ENCODE results near the gene FGFR1OP2. TPM values are rescaled to one million over a fixed set of nuclear protein-coding genes. Genes with fewer than 3 reads are reported as not detected.
"Not testable (repeated sequence)": the region's sequence is repeated elsewhere in the genome, so short reads cannot be mapped to it uniquely, and the experiment has no call there.

FGFR1OP2 gene
- polyA plus RNA-seq, 1 of the 3 experiments (the other 2 are of a cell fraction): 20.6 TPM

DNA sequence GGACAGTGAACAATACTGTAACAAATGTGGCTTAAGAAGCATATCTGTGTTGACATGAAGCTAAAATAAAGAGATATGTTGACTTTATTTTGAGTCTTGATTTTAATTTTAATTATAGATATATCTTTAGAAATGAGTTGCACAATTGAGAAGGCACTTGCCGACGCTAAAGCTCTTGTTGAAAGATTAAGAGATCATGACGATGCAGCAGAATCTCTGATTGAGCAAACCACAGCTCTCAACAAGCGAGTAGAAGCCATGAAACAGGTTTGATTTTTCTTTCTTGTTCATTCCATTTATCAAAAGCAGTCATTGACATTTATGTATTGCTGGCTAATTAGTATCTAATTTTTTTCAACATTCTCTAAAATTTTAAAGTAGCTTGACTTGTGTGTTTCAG lies 15.8 kb downstream of the FGFR1OP2 start:
- H4K20me1 ChIP-seq (ENCODE audit: insufficient read depth): 0 out of 2 replicates have a peak, but pooled peaks cover 4% of the 10 kb centered on the region

DNA sequence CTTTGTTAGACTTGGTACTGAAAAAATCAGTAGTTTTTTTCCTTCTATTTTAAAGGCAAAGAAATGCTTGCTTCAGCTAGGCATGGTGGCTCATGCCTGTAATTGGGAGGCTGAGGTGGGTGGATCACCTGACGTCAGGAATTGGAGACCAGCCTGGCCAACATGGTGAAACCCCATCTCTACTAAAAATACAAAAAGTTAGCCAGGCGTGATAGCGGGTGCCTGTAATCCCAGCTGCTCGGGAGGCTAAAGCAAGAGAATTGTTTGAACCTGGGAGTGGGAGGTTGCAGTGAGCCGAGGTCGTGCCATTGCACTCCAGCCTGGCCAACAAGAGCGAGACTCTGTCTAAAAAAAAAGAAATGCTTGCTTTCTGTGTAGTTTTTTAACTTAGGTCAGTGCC lies 23.1 kb downstream of the FGFR1OP2 start:
- H3K79me2 ChIP-seq (ENCODE audit: insufficient read depth); H4K20me1 ChIP-seq (ENCODE audit: insufficient read depth); H3K27me3 ChIP-seq (ENCODE audit: insufficient read depth); DNase-seq; H3K9me3 ChIP-seq; POLR2A ChIA-PET; H3K4me3 ChIP-seq (ENCODE audit: low read depth in 2 of 2, low read length in 1 of 2); CTCF ChIA-PET; H2AFZ ChIP-seq (ENCODE audit: low read depth); H3K4me1 ChIP-seq (ENCODE audit: control insufficient read depth in 1 of 2, insufficient read depth in 2 of 2, low read depth in 1 of 2, low read length in 1 of 2); H3K9me2 ChIP-seq; H3K4me2 ChIP-seq; H3K27ac ChIP-seq (ENCODE audit: low read depth in 2 of 2, low read length in 1 of 2); H3K9ac ChIP-seq: not testable (repeated sequence)
- peaks cover 73 to 74% of the 10 kb centered on the region in 2 experiments for H3K36me3 ChIP-seq (replicated peaks in 1 of 2; ENCODE audit: control insufficient read depth in 1 of 2, insufficient read depth in 2 of 2, low read length in 1 of 2)
- peaks cover 10% of the 10 kb centered on the region for H3F3A ChIP-seq (replicated peaks; ENCODE audit: insufficient read depth)
- 98% methylated on average over 7 of the region's 7 CpGs for WGBS (ENCODE audit: low lambda C conversion rate)

More for the DNA sequence above, 15.8 kb downstream of the FGFR1OP2 start:
- no peaks in the 10 kb centered on the region for H3K27me3 ChIP-seq (ENCODE audit: insufficient read depth)
- no peak overlapping the region for H3K4me3 ChIP-seq (ENCODE audit: low read depth in 2 of 2, low read length in 1 of 2)
- CTCF ChIA-PET: interaction anchor here (0.6 kb wide), 1 partner anchor 1583 kb away, joined by 3 read pairs; no protein-coding TSS in a partner anchor
- peaks cover 27 to 29% of the 10 kb centered on the region in 2 experiments for H3K36me3 ChIP-seq (replicated peaks in 1 of 2; ENCODE audit: control insufficient read depth in 1 of 2, insufficient read depth in 2 of 2, low read length in 1 of 2)
- H3K9me2 ChIP-seq: no peaks in the 10 kb centered on the region
- no peaks in the 10 kb centered on the region for H3F3A ChIP-seq (replicated peaks; ENCODE audit: insufficient read depth)
- no peak overlapping the region for H3K27ac ChIP-seq (ENCODE audit: low read depth in 2 of 2, low read length in 1 of 2)
- H3K79me2 ChIP-seq (ENCODE audit: insufficient read depth): peaks cover 49% of the 10 kb centered on the region
- H2AFZ ChIP-seq (ENCODE audit: low read depth): no peak overlapping the region
- TF ChIP-seq NRF1 (IDR thresholded peaks at IDR 0.05; ENCODE audit: low read depth, low read length): no peak
- TF ChIP-seq RCOR1 (IDR thresholded peaks at IDR 0.05; ENCODE audit: low read length): no peak
- TF ChIP-seq, protein P1, sequence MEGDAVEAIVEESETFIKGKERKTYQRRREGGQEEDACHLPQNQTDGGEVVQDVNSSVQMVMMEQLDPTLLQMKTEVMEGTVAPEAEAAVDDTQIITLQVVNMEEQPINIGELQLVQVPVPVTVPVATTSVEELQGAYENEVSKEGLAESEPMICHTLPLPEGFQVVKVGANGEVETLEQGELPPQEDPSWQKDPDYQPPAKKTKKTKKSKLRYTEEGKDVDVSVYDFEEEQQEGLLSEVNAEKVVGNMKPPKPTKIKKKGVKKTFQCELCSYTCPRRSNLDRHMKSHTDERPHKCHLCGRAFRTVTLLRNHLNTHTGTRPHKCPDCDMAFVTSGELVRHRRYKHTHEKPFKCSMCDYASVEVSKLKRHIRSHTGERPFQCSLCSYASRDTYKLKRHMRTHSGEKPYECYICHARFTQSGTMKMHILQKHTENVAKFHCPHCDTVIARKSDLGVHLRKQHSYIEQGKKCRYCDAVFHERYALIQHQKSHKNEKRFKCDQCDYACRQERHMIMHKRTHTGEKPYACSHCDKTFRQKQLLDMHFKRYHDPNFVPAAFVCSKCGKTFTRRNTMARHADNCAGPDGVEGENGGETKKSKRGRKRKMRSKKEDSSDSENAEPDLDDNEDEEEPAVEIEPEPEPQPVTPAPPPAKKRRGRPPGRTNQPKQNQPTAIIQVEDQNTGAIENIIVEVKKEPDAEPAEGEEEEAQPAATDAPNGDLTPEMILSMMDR (IDR thresholded peaks at IDR 0.05): no peak
- no peak for TF ChIP-seq EP300 (IDR thresholded peaks at IDR 0.05; ENCODE audit: borderline replicate concordance in 1 of 2, low read depth in 1 of 2, low read length in 1 of 2)
- TF ChIP-seq MEF2A (IDR thresholded peaks at IDR 0.05; ENCODE audit: borderline replicate concordance, low read depth): no peak
- no peaks in the 10 kb centered on the region for H3K9me3 ChIP-seq
- DNase-seq: no peak
- no peak overlapping the region for H3K9ac ChIP-seq
- 96% methylated on average over 4 of the region's 4 CpGs for WGBS (ENCODE audit: low lambda C conversion rate)
- POLR2A ChIA-PET: no interaction called here
- no peak overlapping the region for H3K4me2 ChIP-seq
- H3K4me1 ChIP-seq (ENCODE audit: control insufficient read depth in 1 of 2, insufficient read depth in 2 of 2, low read depth in 1 of 2, low read length in 1 of 2): no peaks in the 10 kb centered on the region

DNA sequence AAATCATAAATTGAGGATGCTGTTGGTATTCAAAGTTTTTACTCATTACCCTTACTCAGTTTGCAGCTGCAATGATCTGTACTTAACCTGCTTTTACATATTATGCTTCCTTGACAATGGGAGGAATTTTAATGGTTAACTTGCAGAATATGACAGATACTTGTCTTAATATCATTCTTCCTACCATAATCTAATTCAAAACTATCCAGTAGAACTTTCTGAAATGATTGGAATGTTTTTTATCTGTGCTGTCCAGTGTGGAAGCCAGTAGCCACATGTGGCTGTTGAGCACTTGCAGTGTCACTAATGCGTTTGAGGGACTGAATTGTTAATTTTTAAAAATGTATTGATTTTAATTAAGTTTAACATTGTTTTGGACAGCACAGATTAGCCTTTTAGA lies 23.5 kb downstream of the FGFR1OP2 start:
- WGBS (ENCODE audit: low lambda C conversion rate): 48% methylated on average over 1 of the region's 1 CpG
- no peak for TF ChIP-seq RCOR1 (IDR thresholded peaks at IDR 0.05; ENCODE audit: low read length)
- TF ChIP-seq, protein P2, sequence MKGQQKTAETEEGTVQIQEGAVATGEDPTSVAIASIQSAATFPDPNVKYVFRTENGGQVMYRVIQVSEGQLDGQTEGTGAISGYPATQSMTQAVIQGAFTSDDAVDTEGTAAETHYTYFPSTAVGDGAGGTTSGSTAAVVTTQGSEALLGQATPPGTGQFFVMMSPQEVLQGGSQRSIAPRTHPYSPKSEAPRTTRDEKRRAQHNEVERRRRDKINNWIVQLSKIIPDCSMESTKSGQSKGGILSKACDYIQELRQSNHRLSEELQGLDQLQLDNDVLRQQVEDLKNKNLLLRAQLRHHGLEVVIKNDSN (IDR thresholded peaks at IDR 0.05; ENCODE audit: borderline replicate concordance, low read depth): no peak
- no peak for TF ChIP-seq JUND (IDR thresholded peaks at IDR 0.05)
- no peak for TF ChIP-seq FOSL2 (IDR thresholded peaks at IDR 0.05; ENCODE audit: borderline replicate concordance, low read depth)
- TF ChIP-seq, protein P3, sequence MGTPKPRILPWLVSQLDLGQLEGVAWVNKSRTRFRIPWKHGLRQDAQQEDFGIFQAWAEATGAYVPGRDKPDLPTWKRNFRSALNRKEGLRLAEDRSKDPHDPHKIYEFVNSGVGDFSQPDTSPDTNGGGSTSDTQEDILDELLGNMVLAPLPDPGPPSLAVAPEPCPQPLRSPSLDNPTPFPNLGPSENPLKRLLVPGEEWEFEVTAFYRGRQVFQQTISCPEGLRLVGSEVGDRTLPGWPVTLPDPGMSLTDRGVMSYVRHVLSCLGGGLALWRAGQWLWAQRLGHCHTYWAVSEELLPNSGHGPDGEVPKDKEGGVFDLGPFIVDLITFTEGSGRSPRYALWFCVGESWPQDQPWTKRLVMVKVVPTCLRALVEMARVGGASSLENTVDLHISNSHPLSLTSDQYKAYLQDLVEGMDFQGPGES (IDR thresholded peaks at IDR 0.05; ENCODE audit: low read depth, low read length): no peak
- TF ChIP-seq, protein P4, sequence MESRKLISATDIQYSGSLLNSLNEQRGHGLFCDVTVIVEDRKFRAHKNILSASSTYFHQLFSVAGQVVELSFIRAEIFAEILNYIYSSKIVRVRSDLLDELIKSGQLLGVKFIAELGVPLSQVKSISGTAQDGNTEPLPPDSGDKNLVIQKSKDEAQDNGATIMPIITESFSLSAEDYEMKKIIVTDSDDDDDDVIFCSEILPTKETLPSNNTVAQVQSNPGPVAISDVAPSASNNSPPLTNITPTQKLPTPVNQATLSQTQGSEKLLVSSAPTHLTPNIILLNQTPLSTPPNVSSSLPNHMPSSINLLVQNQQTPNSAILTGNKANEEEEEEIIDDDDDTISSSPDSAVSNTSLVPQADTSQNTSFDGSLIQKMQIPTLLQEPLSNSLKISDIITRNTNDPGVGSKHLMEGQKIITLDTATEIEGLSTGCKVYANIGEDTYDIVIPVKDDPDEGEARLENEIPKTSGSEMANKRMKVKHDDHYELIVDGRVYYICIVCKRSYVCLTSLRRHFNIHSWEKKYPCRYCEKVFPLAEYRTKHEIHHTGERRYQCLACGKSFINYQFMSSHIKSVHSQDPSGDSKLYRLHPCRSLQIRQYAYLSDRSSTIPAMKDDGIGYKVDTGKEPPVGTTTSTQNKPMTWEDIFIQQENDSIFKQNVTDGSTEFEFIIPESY (IDR thresholded peaks at IDR 0.05; ENCODE audit: borderline replicate concordance, low read depth): no peak
- TF ChIP-seq, protein P5, sequence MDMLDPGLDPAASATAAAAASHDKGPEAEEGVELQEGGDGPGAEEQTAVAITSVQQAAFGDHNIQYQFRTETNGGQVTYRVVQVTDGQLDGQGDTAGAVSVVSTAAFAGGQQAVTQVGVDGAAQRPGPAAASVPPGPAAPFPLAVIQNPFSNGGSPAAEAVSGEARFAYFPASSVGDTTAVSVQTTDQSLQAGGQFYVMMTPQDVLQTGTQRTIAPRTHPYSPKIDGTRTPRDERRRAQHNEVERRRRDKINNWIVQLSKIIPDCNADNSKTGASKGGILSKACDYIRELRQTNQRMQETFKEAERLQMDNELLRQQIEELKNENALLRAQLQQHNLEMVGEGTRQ (IDR thresholded peaks at IDR 0.05; ENCODE audit: borderline replicate concordance, low read depth, low read length): no peak
- no peak for TF ChIP-seq GABPA (IDR thresholded peaks at IDR 0.05; ENCODE audit: low read depth)
- TF ChIP-seq EZH2phosphoT487 (IDR thresholded peaks at IDR 0.05; ENCODE audit: borderline replicate concordance, low read depth): no peak

More for the DNA sequence above, 23.5 kb downstream of the FGFR1OP2 start:
- H3K4me3 ChIP-seq (ENCODE audit: low read depth in 2 of 2, low read length in 1 of 2): no peak overlapping the region
- ChIA-PET POLR2A (no interaction called here), CTCF (no interaction called here)
- peaks cover 10% of the 10 kb centered on the region for H3F3A ChIP-seq (replicated peaks; ENCODE audit: insufficient read depth)
- no peak overlapping the region for H3K27ac ChIP-seq (ENCODE audit: low read depth in 2 of 2, low read length in 1 of 2)
- no peak overlapping the region for H2AFZ ChIP-seq (ENCODE audit: low read depth)
- no peaks in the 10 kb centered on the region; a peak in 1 of 4 replicates for H3K4me1 ChIP-seq (ENCODE audit: control insufficient read depth in 1 of 2, insufficient read depth in 2 of 2, low read depth in 1 of 2, low read length in 1 of 2)
- H4K20me1 ChIP-seq (ENCODE audit: insufficient read depth): no peaks in the 10 kb centered on the region; the same call in 1 of the 2 replicates
- no peaks in the 10 kb centered on the region for H3K79me2 ChIP-seq (ENCODE audit: insufficient read depth)
- DNase-seq: no peak
- H3K36me3 ChIP-seq (replicated peaks in 1 of 2; ENCODE audit: control insufficient read depth in 1 of 2, insufficient read depth in 2 of 2, low read length in 1 of 2): peaks cover 73 to 74% of the 10 kb centered on the region in 2 experiments
- H3K9me3 ChIP-seq: no peaks in the 10 kb centered on the region
- H3K4me2 ChIP-seq: no peak overlapping the region
- H3K9ac ChIP-seq: no peak overlapping the region
- no peaks in the 10 kb centered on the region for H3K27me3 ChIP-seq (ENCODE audit: insufficient read depth)
- H3K9me2 ChIP-seq: no peaks in the 10 kb centered on the region

Measured in SK-N-SH (cell line).